ENCODE measurements around the gene EIF2B2. TPM values are rescaled to one million over a fixed set of nuclear protein-coding genes. Genes with fewer than 3 reads are reported as not detected.

The EIF2B2 gene
- total RNA-seq, 2 experiments from 2014 or later: 33.5 to 49.8 TPM

- Histone ChIP-seq H3K9me2 (ENCODE audit: insufficient read depth, low read length) (no peaks in the 10 kb centered on the region), H3K79me2 (ENCODE audit: insufficient read depth, low read depth, low read length) (no peaks in the 10 kb centered on the region), H4K20me1 (ENCODE audit: insufficient read depth, low read length) (no peaks in the 10 kb centered on the region), H3K4me2 (ENCODE audit: low read length) (no peak overlapping the region), H3K9me3 (ENCODE audit: low read length) (no peaks in the 10 kb centered on the region), H3K4me3 (ENCODE audit: low read depth, low read length, poor library complexity, severe bottlenecking) (no peak overlapping the region), H3K27ac (ENCODE audit: low read depth, low read length, poor library complexity, severe bottlenecking) (no peak overlapping the region), H2AFZ (ENCODE audit: low read length) (no peak overlapping the region; the same call in 1 of the 2 replicates), H3K36me3 (ENCODE audit: insufficient read depth, low read length) (no peaks in the 10 kb centered on the region), H3K4me1 (ENCODE audit: insufficient read depth, low read length, poor library complexity, severe bottlenecking) (no peaks in the 10 kb centered on the region)
- no peak for TF ChIP-seq EZH2phosphoT487 (IDR thresholded peaks at IDR 0.05; ENCODE audit: borderline replicate concordance, low read depth, low read length)
- TF ChIP-seq, protein P1, sequence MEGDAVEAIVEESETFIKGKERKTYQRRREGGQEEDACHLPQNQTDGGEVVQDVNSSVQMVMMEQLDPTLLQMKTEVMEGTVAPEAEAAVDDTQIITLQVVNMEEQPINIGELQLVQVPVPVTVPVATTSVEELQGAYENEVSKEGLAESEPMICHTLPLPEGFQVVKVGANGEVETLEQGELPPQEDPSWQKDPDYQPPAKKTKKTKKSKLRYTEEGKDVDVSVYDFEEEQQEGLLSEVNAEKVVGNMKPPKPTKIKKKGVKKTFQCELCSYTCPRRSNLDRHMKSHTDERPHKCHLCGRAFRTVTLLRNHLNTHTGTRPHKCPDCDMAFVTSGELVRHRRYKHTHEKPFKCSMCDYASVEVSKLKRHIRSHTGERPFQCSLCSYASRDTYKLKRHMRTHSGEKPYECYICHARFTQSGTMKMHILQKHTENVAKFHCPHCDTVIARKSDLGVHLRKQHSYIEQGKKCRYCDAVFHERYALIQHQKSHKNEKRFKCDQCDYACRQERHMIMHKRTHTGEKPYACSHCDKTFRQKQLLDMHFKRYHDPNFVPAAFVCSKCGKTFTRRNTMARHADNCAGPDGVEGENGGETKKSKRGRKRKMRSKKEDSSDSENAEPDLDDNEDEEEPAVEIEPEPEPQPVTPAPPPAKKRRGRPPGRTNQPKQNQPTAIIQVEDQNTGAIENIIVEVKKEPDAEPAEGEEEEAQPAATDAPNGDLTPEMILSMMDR (conservative IDR thresholded peaks at IDR 0.05; ENCODE audit: low read length): no peak
- ChIA-PET POLR2A (interaction anchor here (0.9 kb wide), 1 partner anchor 88 kb away, joined by 3 read pairs; no protein-coding TSS in a partner anchor), CTCF (ENCODE audit: unreplicated experiment) (no interaction called here)
- intact Hi-C loops (cut with micrococcal nuclease; ENCODE audit: unreplicated experiment): no loop called here
- no TSS peak for BruUV-seq (replicated peaks)
- no peak for DNase-seq (ENCODE audit: low spot score)
These were observed 39.3 kb downstream of the EIF2B2 start for GRCh38 chr14:75042035-75042434.

- BruUV-seq (replicated peaks): no TSS peak
- ChIA-PET POLR2A (interaction anchor here (0.5 to 1.2 kb wide), 4 partner anchors 8 to 308 kb away, joined by 3 to 4 read pairs (median 4); no protein-coding TSS in a partner anchor), CTCF (ENCODE audit: unreplicated experiment) (no interaction called here)
- H2AFZ ChIP-seq (ENCODE audit: low read length): no peak overlapping the region
- no peaks in the 10 kb centered on the region for H4K20me1 ChIP-seq (ENCODE audit: insufficient read depth, low read length)
- no peak for TF ChIP-seq EZH2phosphoT487 (IDR thresholded peaks at IDR 0.05; ENCODE audit: borderline replicate concordance, low read depth, low read length)
- TF ChIP-seq, protein P1 (conservative IDR thresholded peaks at IDR 0.05; ENCODE audit: low read length): no peak
- no peaks in the 10 kb centered on the region for H3K9me2 ChIP-seq (ENCODE audit: insufficient read depth, low read length)
- DNase-seq (ENCODE audit: low spot score): no peak
- H3K4me3 ChIP-seq (ENCODE audit: low read depth, low read length, poor library complexity, severe bottlenecking): no peak overlapping the region
- no peaks in the 10 kb centered on the region for H3K4me1 ChIP-seq (ENCODE audit: insufficient read depth, low read length, poor library complexity, severe bottlenecking)
- H3K79me2 ChIP-seq (ENCODE audit: insufficient read depth, low read depth, low read length): no peaks in the 10 kb centered on the region
- H3K27ac ChIP-seq (ENCODE audit: low read depth, low read length, poor library complexity, severe bottlenecking): no peak overlapping the region
- intact Hi-C loops (cut with micrococcal nuclease; ENCODE audit: unreplicated experiment): no loop called here
- no peak overlapping the region for H3K4me2 ChIP-seq (ENCODE audit: low read length)
- no peaks in the 10 kb centered on the region for H3K36me3 ChIP-seq (ENCODE audit: insufficient read depth, low read length)
- H3K9me3 ChIP-seq (ENCODE audit: low read length): no peaks in the 10 kb centered on the region
These were observed 41.6 kb downstream of the EIF2B2 start for GRCh38 chr14:75044322-75044721.

GRCh38 chr14:75044752-75045151 lies 42.0 kb downstream of the EIF2B2 start:
- DNase-seq (ENCODE audit: low spot score): no peak
- Histone ChIP-seq H3K4me2 (ENCODE audit: low read length) (no peak overlapping the region), H3K9me3 (ENCODE audit: low read length) (no peaks in the 10 kb centered on the region), H3K4me1 (ENCODE audit: insufficient read depth, low read length, poor library complexity, severe bottlenecking) (no peaks in the 10 kb centered on the region), H3K9me2 (ENCODE audit: insufficient read depth, low read length) (no peaks in the 10 kb centered on the region), H3K79me2 (ENCODE audit: insufficient read depth, low read depth, low read length) (no peaks in the 10 kb centered on the region), H3K36me3 (ENCODE audit: insufficient read depth, low read length) (no peaks in the 10 kb centered on the region), H2AFZ (ENCODE audit: low read length) (no peak overlapping the region), H4K20me1 (ENCODE audit: insufficient read depth, low read length) (no peaks in the 10 kb centered on the region), H3K27ac (ENCODE audit: low read depth, low read length, poor library complexity, severe bottlenecking) (no peak overlapping the region), H3K4me3 (ENCODE audit: low read depth, low read length, poor library complexity, severe bottlenecking) (no peak overlapping the region)
- no TSS peak for BruUV-seq (replicated peaks)
- TF ChIP-seq, protein P1 (conservative IDR thresholded peaks at IDR 0.05; ENCODE audit: low read length): no peak
- TF ChIP-seq EZH2phosphoT487 (IDR thresholded peaks at IDR 0.05; ENCODE audit: borderline replicate concordance, low read depth, low read length): no peak
- CTCF ChIA-PET (ENCODE audit: unreplicated experiment): no interaction called here
- POLR2A ChIA-PET: interaction anchor here (0.5 to 1.2 kb wide), 4 partner anchors 9 to 165 kb away, joined by 3 to 4 read pairs (median 4); no protein-coding TSS in a partner anchor
- intact Hi-C loops (cut with micrococcal nuclease; ENCODE audit: unreplicated experiment): loop anchor here (5.0 kb wide), 1 partner anchor 37 kb away; no protein-coding TSS in a partner anchor
